ENCODE data around the gene CELSR1.
A peak's percentile ranks its signal among the peaks of the same experiment; 100 is the strongest.
"Not testable (repeated sequence)": the region's sequence is repeated elsewhere in the genome, so short reads cannot be mapped to it uniquely, and the experiment has no call there.

CELSR1 gene

GRCh38 chr22:46407748-46408147, 129.7 kb downstream of the CELSR1 start:
- no peak overlapping the region for H3K4me3 ChIP-seq (ENCODE audit: low read depth, low read length)
- no peak for TF ChIP-seq CTCF (IDR thresholded peaks at IDR 0.05; ENCODE audit: low read depth, low read length, missing control alignments)
- no peak for DNase-seq (ENCODE audit: low read depth)
- in situ Hi-C loops (cut with HindIII; ENCODE audit: low sequenced_read_pairs), result no loop called here

DNA sequence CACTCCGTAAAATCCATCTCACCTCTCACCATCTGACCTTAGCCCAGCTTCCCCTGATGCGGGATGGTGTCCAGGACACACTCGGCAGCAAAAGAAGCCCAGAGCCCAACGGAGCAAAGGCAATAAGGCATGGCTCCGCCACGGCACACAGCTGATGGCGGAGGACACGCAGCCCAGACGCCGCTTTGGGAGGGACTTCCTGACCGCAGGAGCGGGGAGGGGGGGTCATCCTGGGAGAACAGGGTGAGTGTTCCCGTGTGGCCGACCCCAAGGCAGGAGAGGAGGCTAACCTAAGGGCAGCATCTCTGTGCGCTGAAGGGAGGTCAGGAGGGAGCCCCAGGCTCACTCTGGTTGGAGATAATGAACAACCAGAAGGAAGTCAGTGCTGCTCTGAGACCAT, 130.6 kb downstream of the CELSR1 start:
- TF ChIP-seq CTCF (IDR thresholded peaks at IDR 0.05; ENCODE audit: low read depth, low read length, missing control alignments), result no peak
- no peak overlapping the region for H3K4me3 ChIP-seq (ENCODE audit: low read depth, low read length)
- no peak for DNase-seq (ENCODE audit: low read depth)
- in situ Hi-C loops (cut with HindIII; ENCODE audit: low sequenced_read_pairs), result no loop called here

DNA sequence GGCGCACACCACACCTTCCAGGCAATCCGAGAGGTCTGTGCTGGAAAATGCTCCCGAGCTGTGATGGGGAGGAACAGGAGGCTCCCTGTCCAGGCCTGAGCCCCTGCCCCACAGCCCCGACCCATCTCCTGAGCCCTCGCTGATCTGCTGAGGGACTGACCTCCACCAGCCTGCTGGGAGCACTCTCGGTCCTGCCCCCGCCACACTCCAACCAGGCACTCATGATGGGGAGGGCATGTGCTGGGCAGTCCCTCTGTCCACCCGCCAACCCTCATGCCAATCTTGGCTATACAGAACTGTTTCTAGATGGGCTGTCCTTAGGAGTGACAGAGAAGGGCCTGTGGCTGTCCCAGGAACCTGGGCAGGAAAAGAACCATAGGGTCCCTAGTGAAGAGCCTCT, 131.1 kb downstream of the CELSR1 start:
- TF ChIP-seq CTCF (IDR thresholded peaks at IDR 0.05; ENCODE audit: low read depth, low read length, missing control alignments), result no peak
- in situ Hi-C loops (cut with HindIII; ENCODE audit: low sequenced_read_pairs), result no loop called here
- DNase-seq (ENCODE audit: low read depth), result no peak
- no peak overlapping the region for H3K4me3 ChIP-seq (ENCODE audit: low read depth, low read length)

GRCh38 chr22:46405901-46406300, 131.5 kb downstream of the CELSR1 start:
- TF ChIP-seq CTCF (IDR thresholded peaks at IDR 0.05; ENCODE audit: low read depth, low read length, missing control alignments), result no peak
- in situ Hi-C loops (cut with HindIII; ENCODE audit: low sequenced_read_pairs), result no loop called here
- peak; percentile 12 for DNase-seq (ENCODE audit: low read depth)
- no peak overlapping the region for H3K4me3 ChIP-seq (ENCODE audit: low read depth, low read length)

DNA sequence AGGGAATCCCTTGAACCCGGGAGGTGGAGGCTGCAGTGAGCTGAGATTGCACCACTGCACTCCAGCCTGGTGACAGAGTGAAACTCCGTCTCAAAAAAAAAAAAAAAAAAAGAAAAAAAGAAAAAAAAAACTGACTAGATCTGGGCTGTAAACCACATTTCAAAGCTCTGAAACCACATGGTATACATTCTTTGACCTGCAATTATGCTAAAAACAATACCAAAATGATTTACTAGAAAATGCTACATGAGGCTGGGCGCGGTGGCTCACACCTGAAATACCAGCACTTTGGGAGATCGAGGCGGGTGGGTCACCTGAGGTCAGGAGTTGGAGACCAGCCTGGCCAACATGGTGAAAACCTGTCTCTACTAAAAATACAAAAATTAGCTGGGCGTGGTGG, 133.5 kb downstream of the CELSR1 start:
- H3K4me3 ChIP-seq (ENCODE audit: low read depth, low read length); in situ Hi-C loops (cut with HindIII; ENCODE audit: low sequenced_read_pairs); DNase-seq (ENCODE audit: low read depth): not testable (repeated sequence)

GRCh38 chr22:46402505-46402904, 134.9 kb downstream of the CELSR1 start:
- in situ Hi-C loops (cut with HindIII; ENCODE audit: low sequenced_read_pairs), result no loop called here
- no peak overlapping the region for H3K4me3 ChIP-seq (ENCODE audit: low read depth, low read length)
- no peak for TF ChIP-seq CTCF (IDR thresholded peaks at IDR 0.05; ENCODE audit: low read depth, low read length, missing control alignments)
- no peak for DNase-seq (ENCODE audit: low read depth)

DNA sequence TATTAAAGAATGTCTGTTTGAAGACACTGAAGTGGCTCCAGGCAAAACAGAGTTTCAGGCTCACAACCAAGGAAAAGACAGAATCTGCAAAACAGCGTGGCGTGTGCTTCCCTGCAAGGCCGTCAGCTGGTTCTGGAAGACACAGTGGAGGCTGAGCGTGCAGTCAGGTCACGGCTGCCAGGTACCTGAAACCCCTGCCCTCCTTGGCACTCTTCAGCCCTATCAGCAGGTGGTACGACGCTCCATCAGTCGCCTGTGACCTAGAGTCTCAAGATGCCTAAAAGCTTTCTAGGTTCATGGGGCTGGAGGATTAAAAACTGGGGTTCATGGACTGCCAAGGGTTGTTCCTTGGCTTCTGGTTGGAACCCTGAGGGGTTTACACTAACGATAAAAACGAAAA, 136.1 kb downstream of the CELSR1 start:
- no peak for TF ChIP-seq CTCF (IDR thresholded peaks at IDR 0.05; ENCODE audit: low read depth, low read length, missing control alignments)
- H3K4me3 ChIP-seq (ENCODE audit: low read depth, low read length), result no peak overlapping the region
- in situ Hi-C loops (cut with HindIII; ENCODE audit: low sequenced_read_pairs), result no loop called here
- DNase-seq (ENCODE audit: low read depth), result no peak
